GM21529 (cell line): ENCODE measurements around the gene PLXNC1.

Experiments
- ATAC-seq: cut with Tn5 transposase; IDR thresholded peaks from one replicate; pipeline ENCODE4 v1.9.1; 2021; ENCODE audit not compliant: unreplicated experiment

Gene PLXNC1

DNA sequence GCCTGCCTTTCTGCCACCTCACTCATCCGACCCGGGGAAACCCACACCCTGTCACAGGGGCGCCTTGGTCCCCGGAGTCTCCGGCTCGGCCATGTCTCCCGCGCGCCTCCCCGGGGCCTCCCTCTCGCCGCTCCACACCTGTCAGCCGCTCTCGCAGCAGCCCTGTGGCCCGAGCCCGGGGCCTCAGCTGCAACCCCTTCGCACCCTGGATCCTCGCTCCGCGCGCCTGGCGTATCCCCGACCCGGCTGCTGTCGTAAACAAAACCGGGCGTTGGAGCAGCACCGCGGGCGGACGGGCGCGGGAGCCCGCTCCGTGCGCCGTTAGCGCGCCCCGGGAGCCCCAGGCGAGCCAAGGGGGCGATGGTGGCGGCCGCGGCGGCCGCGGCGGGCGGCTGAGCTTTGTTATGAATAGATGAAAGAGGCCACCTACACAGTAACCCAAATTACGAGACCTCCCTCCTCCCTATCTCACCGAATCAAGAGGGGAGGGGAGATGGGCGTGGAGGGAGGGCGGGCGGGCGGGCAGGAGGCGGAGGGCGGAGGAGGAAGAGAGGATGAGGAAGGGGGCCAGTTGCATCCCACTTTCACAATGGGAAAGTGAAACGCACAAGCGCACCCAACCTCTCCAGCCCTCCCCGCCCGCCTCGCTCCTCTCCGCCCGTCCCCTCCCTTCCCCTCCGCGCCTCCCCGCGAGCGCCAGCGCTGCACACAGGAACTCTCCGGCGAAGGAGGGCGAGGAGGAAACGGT lies at the start of gene PLXNC1:
PLXNC1 (plus strand) TSS at position 587 of the 748 bp plus-strand sequence. CDS start 395 bp downstream, outside the sequence.
- peak; percentile 34 for ATAC-seq

GRCh38 chr12:94099191-94099590 lies 49.2 kb upstream of the PLXNC1 start:
- ATAC-seq: no peak

- ATAC-seq: no peak
These were observed 48.7 kb upstream of the PLXNC1 start for GRCh38 chr12:94099632-94100031.

DNA sequence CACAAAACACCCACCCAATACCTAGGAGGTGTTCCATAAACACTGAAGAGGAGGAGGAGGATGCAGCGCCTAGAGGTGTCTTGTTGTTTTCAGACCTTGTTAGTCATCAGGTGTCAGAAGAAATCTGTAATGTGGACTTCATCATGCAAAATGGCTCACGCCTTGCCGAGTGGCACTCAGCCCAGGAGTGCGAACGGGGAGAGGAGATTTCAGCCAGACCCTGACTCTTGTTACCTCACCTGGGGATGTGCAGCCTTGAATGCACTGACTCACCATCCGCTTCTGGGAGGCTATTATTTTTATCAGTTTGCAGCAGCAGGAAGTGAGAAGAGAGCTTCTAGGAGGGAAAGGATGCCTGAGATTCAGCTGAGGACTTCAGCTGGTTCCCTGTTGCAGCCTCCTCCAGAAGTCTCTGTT lies 48.2 kb upstream of the PLXNC1 start:
- ATAC-seq: no peak

DNA sequence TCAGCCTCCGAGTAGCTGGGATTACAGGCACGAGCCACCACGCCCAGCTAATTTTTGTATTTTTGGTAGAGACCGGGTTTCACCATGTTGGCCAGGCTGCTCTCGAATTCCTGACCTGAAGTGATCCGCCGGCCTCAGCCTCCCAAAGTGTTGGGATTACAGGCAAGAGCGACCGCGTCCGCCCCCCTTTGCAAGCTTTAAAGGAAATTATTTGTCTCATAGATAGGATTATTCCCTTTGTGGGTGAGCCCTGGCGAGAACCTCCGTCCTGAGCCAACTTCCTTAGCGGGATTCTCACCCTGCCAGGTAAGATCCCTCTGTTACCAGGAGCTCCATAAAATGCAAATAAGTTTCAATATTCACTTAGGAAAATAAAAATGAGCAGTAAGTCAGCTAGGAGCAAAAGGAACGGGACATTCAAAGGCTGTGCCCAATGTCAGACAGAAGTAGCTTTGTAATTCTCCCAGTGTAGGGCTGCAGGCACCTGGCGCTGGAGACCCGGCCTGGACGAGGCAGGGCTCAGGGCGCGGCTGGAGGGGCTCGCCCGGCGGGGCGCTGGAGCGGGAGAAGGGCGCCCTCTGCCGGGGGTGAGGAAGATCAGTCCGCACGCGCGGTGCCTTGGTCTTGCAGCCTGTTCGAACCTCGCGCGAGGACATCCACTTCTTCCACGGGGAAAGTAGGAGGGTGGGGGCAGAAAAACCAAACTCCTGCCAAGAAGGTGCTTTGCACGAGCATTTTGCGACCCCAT lies 47.2 kb upstream of the PLXNC1 start:
- ATAC-seq: peak; percentile 62

- peak; percentile 91 for ATAC-seq
These were observed 46.4 kb upstream of the PLXNC1 start for GRCh38 chr12:94101738-94102660.

DNA sequence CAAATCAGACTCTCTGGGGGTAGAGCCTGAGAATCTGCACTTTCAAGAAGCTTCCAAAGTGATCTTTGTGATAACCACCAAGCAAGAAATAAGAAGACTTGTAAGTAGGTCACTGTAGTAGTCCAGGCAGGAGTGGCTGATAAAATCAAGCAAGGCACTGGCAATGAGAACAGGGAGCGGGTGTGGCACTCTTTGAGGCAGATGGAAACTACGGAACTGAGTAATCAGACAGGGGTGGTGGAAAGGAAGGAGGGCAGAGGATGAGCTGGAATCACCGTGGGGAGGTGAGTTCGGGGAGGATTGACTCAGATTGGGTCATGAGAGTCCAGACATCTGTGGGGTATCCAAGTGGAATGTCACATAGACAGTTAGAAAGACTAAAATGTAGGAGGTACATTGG lies 44.4 kb upstream of the PLXNC1 start:
- no peak for ATAC-seq

- ATAC-seq: no peak
These were observed 40.5 kb upstream of the PLXNC1 start for GRCh38 chr12:94107910-94108309.

DNA sequence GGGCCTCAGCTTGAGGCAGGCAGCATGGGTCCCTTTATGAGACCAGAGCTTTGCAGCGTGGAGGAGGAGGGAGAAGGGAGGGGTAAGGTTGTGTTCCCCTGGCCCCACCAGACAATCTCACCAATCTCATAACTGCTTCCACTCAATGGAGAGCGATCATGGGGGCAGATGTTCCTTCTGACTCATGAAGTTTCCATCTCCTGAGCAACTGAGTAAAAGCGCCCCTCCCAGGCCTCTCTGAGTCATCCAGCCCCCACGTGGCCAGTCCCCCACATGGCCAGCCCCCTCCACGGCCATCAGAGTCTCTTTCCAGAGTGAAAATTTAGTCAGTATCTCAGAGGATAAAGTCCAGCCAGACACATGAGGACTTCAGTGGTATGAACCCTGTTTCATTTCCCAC lies 39.2 kb upstream of the PLXNC1 start:
- peak; percentile 62 for ATAC-seq

DNA sequence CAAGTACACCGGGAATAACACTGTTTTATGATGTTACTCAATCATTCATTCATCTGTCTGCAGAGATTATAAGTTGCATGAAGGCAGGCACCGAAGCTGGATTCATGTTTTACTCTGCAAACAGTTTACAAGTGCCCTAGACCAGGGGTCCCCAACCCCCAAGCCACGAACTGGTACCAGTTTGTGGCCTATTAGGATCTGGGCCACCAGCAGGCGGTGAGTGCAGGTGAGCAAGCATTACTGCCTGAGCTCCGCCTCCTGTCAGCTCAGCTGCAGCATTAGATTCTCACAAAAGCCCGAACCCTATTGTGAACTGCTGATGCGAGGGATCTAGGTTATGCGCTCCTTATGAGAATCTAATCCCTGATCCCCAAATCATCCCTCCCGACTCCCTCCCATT lies 38.1 kb upstream of the PLXNC1 start:
- ATAC-seq: no peak

DNA sequence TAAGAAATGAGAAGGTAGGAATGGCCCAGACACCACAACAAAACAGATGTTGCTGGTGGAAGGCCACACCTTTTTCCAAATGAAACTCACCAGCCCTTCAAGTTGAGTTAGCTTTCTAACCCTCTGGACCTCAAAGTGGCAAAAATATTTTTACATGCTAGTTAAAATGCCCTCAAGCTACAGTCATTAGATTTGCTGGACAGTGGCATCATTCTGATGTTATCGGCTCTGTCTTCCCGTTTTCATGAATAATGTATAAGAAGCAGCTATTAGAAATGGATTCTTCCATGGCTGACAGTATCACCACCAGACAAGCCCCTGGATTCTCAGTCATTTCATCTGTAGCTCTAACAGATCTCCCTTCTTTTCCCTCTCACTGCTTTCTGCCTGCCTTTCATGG lies 37.1 kb upstream of the PLXNC1 start:
- no peak for ATAC-seq

DNA sequence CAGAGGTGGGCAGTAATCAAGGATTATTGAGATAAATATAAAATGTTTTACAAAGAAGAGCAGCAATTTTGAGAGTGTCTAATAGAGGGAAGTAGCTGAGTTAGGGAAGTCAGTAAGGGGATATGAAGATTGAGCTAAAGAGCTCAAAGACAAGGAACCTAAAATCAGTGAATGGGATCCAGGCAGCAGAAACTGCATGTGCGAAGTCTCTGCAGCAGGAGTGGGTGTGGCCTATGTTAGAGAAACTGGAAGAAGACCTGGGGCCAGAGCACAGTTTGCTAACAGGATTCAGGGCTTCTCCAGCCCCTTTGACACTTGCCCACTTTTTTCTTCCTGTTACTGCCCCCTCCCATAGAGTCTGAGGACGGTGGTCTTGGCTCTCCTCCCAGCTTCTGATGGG lies 36.3 kb upstream of the PLXNC1 start:
- ATAC-seq: no peak

GRCh38 chr12:94114166-94114565 lies 34.2 kb upstream of the PLXNC1 start:
- ATAC-seq: no peak

DNA sequence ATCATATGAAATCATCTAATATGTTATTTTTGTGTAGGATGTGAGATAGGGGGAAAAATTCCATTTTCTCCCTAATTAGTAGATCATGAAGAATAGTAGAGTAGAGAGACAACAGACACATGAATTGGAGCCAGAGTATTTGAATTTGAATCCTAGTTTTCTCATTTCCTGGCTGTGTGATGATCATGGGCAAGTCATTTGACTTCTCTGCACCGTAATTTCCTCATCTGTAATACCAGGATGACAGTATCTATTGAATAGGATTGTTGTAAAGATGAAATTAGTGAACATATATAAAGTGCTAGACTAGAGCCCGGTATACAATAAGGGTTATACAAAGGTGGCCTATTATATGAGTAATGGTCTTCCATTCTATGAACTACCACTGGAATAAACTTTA lies 32.2 kb upstream of the PLXNC1 start:
- ATAC-seq: no peak

- ATAC-seq: no peak
These were observed 26.5 kb upstream of the PLXNC1 start for GRCh38 chr12:94121886-94122285.

- ATAC-seq: no peak
These were observed 25.8 kb upstream of the PLXNC1 start for GRCh38 chr12:94122591-94122990.

DNA sequence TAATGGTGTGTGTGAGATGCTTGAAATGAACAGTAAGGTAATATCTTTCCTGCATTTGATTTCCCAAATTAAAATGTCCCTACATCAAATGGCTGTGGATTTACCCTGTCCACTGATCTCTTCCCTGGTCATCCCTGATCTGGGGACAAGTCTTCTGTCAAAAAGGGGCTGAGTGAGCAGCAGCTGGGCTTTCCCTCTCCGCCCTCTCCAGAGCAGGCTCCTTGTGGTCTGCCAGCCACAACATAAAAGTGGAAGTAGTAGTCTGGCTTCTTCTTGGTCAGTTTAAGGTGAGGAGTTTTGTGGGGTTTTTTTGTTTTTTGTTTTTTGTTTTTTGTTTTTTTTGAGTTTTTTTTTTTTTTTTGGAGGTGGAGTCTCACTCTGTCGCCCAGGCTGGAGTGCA lies 25.2 kb upstream of the PLXNC1 start:
- ATAC-seq: no peak

GRCh38 chr12:94126067-94126466 lies 22.3 kb upstream of the PLXNC1 start:
- ATAC-seq: no peak

- ATAC-seq: no peak
These were observed 20.9 kb upstream of the PLXNC1 start for GRCh38 chr12:94127239-94128131.

- ATAC-seq: no peak
These were observed 20.1 kb upstream of the PLXNC1 start for GRCh38 chr12:94128280-94128679.
